SH-SY5Y (cell line): Measurements from ENCODE around the gene MLANA.

Experiments
- GATA2 ChIP-seq: IDR thresholded peaks from 2 replicates; pipeline ENCODE4 v1.6.1; 2011; ENCODE audit warnings: mild to moderate bottlenecking, low read depth, low read length
- GATA3 ChIP-seq: IDR thresholded peaks from 2 replicates; pipeline ENCODE4 v1.6.1; 2011; ENCODE audit warnings: low read depth, mild to moderate bottlenecking, low read length, moderate library complexity

The MLANA gene

DNA sequence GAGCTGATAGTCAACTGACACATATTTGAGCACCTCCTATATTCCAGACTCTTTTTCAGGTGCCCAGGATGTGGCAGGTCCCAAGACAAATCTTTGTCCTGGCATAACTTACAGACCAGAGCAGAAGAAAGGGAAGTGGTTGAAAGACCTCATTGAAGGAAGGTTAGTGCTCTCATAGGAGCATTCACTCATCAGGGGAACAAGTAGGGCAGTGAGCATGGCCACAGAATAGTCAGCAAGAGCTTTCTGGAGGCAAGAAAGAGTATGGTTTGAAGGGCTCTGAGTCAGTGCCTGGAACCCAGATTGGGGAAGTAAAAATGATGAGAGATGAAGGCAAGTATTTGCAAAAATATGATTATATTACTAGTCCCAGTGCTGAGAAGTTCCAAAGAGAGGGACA, 32.8 kb upstream of the MLANA start:
- TF ChIP-seq GATA2 (no peak), GATA3 (no peak)

DNA sequence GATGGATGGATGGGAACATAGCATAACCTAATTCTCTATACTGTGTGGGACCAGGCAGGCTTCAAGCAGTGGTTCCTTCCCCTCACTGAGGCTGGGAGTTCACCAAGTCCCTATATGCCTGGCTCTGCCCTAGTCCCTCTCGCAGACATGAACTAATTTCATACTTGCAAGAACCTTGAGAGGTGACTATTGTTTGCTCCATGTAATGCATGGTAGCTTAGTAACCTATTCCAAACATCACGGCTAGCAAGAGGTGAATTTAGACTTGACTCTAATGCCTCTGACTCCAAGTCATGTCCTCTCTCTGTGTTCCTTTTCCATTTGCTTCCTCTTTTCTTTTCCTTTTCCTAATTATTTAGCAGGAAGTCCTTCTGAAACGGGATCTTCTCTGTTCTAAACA, 31.9 kb upstream of the MLANA start:
- no peak for TF ChIP-seq GATA3
- TF ChIP-seq GATA2 = no peak

DNA sequence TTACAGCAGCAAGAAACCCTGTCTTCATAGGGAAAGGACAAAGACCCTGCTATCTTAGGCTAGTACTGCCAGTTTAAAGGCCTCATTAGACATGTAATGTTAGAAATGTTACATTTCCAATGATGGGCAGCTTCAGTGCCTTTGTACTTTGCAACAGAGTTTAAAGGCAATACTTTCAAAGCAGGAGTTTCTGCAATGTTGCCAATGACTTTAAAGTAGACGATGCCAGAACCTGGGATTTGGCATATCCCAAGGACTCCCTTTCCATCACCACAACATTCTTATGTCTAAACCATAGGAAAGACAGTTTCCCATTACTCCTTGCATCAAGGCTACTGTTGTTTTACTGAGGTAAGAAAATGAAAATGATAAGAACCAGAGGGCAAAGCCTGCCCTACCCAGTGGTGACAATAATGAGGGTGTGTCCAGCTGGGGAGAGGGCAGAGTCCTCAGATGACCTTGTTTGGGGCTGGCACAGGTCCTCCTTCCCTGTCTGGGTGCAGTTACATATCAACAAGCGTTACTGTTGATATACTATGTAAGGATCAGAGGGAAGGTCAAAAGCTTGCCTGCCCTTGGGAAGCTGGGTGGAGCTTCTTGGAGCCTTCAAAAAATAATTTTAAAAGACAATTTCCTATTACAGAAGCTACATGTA, 27.5 kb upstream of the MLANA start:
- no peak for TF ChIP-seq GATA3
- TF ChIP-seq GATA2 = no peak

DNA sequence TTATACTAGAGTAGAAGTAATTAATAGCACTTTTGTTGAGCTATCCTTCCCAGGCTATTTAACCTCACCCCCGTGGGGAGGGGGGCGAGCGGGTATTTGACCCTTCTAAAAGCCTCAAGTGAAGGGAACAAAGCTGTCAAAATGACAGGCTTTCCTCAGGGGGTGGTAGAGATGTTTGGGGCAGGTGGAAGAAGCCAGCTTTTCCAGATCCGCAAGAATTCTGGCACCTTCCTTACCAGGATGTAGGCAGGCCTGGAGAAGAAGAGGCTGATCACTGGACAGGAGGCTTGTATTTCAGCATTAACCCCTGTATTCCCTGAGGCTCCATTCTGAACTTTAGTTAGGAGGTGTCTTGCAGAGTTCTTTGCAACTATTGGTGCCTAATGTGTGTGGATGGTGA, 26.2 kb upstream of the MLANA start:
- no peak for TF ChIP-seq GATA3
- TF ChIP-seq GATA2 = no peak

DNA sequence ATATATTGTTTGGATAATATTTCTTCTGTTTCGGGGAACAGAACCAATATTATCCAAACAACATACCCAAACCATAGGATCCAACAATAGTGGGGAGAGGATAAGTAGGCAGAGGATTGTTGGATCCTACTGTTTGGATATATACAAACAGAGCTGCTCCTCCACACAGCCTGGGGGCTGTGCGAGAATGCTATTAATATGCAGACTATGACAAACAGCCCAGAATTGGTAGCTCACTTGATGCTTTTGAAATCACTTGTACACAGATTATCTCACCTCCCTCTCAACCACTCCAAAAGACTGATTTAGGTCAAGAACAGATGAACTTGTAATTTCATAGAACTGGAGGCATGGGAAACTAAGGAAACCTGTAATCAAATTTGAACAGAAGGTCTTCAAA, 24.4 kb upstream of the MLANA start:
- no peak for TF ChIP-seq GATA2
- no peak for TF ChIP-seq GATA3

DNA sequence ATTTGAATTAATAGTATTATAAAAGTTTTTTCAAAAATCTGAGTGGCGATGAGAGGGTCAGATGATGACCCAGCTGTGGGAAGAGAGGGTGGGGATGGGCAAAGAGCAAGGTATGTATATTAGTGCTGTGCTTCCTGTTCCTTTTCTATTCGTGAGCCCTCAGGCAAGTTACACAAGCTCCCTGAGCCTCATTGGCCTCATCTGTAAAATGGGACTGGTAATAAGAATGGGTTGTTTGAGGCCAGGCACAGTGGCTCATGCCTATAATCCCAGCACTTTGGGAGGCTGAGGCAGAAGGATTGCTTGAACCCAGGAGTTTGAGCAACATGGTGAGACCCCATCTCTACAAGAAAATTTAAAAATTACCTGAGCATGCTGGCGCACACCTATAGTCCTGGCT, 24.0 kb upstream of the MLANA start:
- TF ChIP-seq GATA3 = no peak

DNA sequence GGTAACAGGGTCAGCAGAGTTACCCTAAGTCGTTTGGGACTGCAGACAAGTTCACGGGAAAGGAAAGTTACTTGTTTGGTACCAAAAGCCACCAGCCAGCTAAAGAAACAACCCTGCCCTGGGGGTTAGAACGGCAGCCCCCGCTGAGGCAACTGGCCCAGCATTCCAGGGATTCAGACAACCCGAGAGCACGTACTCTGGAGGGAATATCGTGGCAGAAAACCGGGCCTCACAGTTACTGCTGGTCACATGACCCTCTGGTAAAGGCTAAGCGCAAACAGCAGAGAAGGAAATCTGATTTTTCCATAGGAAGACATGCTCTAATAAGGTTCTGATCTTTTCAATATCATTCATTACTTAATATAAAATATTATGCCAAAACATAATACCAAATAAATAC, 22.5 kb upstream of the MLANA start:
- TF ChIP-seq GATA2 (no peak), GATA3 (no peak)

DNA sequence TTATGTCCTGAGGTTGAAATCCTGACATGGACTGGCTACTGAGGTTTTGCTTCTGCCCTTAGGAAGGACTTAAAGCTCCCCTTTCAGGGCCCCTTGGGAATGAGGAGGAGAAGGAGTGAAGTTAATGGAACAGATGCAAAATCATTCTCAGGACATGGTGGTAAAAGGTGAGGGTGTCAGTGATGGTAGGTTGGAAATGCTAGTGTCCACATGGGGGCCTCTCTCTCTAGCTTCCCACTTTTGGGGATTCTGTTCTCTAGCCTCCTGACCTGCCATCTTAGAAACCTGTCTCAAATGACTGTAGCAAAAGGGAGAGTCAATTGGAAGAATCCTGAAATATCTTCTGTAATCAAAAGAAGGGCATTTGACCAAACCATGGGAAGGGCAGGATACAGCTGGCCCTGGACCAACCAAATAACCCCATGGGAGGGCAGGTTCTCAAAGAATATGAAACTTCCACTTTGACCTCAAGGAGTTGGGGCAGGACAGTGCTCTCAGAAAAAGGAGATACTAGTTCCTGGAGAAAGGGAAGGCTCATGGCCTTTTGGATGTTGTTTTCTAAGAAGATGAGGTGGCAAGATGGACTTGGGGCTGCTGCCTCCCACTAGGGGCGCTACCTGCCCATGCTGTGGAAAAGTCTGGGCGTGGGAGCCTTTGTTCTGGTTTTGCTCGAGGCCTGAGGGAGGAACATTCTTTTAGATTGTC, 21.2 kb upstream of the MLANA start:
- no peak for TF ChIP-seq GATA2
- TF ChIP-seq GATA3 = no peak

DNA sequence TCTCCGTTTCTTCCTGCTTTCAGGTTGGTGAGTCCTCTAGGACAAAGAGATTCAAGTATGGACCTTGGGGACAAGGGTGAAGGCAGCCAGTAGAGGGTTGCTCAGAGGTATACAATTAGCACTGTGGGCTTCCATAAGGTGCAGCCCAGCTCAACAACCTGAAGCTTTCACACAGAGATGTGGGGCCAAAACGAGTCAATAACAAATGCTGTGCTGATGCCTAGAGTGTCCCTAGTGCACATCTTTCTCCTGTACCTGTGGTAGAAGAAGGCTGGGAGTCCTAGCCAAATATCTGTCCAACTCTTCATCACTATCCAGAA, 20.7 kb upstream of the MLANA start:
- TF ChIP-seq GATA3 (no peak), GATA2 (no peak)

DNA sequence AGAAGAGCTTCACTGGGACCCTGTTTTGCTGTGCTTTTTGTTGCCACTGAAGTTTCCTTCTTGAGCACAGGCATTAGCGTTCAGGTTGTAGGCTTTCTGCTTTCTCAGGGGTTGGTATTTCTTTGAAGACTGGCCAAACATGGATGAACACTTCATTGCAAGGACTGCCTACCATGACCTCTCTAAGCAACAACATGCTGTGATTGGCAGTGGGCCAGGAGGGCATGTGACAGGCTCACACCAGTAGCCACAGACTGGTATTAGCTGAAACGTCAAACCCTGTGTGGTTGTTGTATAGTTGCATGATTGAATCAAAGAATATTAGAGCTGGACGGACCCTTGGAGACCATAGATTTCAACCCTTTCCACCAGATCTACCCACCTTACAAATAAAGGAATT, 20.0 kb upstream of the MLANA start:
- TF ChIP-seq GATA2 (no peak), GATA3 (no peak)

DNA sequence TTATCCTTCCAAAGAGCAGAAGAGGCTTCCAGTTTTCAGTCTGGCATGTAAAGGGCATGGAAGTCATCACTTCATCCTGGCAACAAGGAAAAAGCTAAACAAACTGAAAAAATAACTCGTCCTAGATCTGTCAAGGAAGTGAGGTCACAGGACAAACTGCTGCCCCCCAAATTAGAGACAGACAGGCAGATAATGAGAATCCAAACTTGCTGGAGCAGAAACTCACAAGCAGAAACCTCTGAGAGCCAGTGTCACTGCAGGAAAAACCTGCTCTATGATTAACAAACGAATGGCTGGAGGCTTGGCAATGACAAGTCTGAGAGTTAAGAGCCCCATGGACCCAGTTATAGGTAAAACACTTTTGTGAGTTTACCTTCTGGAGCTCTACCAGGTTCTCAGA, 18.9 kb upstream of the MLANA start:
- TF ChIP-seq GATA2 (no peak), GATA3 (no peak)

DNA sequence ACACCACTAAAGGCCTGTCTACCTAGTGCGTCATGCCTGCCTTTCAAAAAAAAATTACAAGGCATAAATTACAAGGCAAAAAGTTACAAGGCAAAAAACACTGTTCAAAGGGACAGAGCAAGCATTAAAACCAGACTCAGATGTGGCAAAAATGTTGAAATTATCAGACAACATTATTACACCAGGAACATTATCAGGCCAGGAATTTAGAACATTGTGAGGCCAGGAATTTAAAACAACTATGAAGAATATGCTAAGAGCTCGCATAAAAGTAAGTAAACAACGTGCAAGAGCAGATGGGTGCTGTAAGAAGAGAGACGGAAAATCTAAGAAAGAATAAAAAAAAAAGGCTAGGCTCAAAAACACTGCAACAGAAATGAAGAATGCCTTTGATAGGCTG, 18.2 kb upstream of the MLANA start:
- TF ChIP-seq GATA2 (no peak), GATA3 (no peak)

DNA sequence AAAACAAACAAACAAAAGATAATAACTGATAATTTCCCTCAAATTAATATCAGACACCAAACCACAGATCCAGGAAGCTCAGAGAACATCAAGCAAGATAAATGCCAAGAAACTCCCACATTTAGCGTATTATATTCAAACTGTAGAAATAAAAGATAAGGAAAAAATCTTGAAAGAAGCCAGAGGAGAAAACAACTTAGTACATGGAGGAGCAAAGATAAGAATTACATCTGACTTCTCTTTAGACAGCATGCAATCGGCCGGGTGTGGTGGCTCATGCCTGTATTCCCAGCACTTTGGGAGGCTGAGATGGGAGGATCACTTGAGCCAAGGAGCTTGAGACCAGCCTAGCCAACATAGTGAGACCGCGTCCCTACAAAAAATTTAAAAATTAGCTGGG, 17.2 kb upstream of the MLANA start:
- TF ChIP-seq GATA2 = no peak
- no peak for TF ChIP-seq GATA3

DNA sequence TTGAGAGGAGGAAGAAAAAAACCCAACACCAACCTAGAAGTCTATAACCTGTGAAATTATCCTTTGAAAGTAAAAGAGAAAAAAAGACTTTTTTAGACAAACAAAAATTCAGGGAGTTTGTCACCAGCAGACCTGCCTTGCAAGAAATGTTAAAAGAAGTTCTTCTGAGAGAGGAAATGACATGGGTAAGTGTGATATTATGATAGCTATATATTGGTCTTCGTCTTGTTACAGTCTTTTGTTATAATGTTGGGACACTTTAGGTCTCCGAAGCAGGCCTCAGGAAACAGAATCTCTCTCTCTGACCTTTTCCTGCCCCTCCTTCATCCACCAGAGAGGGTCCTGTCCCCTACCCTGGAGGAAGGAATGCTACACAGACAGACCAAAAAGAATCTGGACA, 16.6 kb upstream of the MLANA start:
- TF ChIP-seq GATA2 (no peak), GATA3 (no peak)

DNA sequence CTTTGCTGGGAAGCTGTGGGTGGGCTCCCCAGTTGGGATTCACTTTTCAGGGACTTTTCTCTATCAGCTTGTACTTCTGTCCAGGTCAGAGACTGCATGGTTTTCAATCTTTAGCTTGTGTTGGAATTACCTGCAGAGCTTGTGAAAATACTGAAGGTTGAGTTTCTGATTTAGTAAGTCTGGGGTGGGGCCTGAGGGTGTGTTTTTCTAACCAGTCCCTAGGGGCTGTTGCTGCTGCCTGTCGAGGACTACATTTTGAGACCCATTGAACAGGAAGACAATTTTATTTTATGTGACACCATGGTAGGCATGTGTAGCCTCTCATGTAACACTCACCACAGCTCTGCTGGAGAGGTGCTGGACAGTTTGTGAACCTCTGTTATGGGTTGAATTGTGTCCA, 14.7 kb upstream of the MLANA start:
- no peak for TF ChIP-seq GATA2
- no peak for TF ChIP-seq GATA3

DNA sequence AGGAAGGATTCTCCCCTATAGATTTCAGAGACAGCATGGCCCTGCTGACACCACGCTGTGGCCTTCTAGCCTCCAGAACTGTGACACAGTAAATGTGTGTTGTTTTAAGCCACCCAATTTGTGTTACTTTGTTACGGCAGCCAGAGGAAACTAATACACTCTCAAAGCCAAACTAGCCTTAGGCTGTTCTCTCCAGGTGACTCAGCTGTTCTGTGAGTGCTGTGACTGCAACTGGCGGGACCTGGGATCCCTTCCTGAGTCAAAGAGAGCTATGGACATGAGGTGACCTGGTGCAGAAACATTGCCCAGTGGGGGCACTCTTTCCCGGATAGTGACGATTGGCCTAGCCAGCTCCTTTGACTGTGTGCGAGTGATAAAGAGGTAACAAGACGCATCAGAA, 14.0 kb upstream of the MLANA start:
- TF ChIP-seq GATA3 = no peak
- no peak for TF ChIP-seq GATA2
